Fibroblast of lung (primary cell): Measurements from ENCODE around the gene LRIT2. TPM values are rescaled to one million over a fixed set of nuclear protein-coding genes. Genes with fewer than 3 reads are reported as not detected.

Experiments used
- DNase-seq, 2 donors: peaks; one replicate each; pipeline versions ENCODE4 v3.0.0 to v3.0.0-alpha.2; 2010; ENCODE audit warnings: low read depth in 2 of 2
- H2AFZ ChIP-seq: 2 replicates; pipeline ENCODE4 v1.5.1; 2012; ENCODE audit warnings: low read length, control low read depth, inconsistent platforms
- H3K27ac ChIP-seq: 2 replicates; pipeline ENCODE4 v1.5.1; 2011; ENCODE audit warnings: low read length, control low read depth; ENCODE audit not compliant: insufficient read depth
- H3K27me3 ChIP-seq: 2 replicates; pipeline ENCODE4 v1.5.1; 2011; ENCODE audit warnings: mild to moderate bottlenecking, low read length; ENCODE audit not compliant: control insufficient read depth, insufficient read depth
- H3K36me3 ChIP-seq: 2 replicates; pipeline ENCODE4 v1.5.1; 2011; ENCODE audit warnings: low read length; ENCODE audit not compliant: control insufficient read depth, insufficient read depth
- H3K4me1 ChIP-seq: 2 replicates; pipeline ENCODE4 v1.5.1; 2011; ENCODE audit warnings: low read length; ENCODE audit not compliant: control insufficient read depth, insufficient read depth; ENCODE audit errors: extremely low read depth
- H3K4me2 ChIP-seq: 2 replicates; pipeline ENCODE4 v1.5.1; 2011; ENCODE audit warnings: low read length, control low read depth; ENCODE audit not compliant: insufficient read depth; ENCODE audit errors: extremely low read depth
- H3K4me3 ChIP-seq, 4 experiments: fragments of 200-600 bp in 1 of 4; sonication (generic) in 1 of 4; replicated peaks in 1 of 4; 2 replicates each; pipeline ENCODE4 v1.5.1; 2011 to 2016; ENCODE audit warnings: low read length in 4 of 4, low read depth in 3 of 4, mild to moderate bottlenecking in 3 of 4, control low read depth in 2 of 4, inconsistent platforms in 1 of 4, mixed read lengths in 1 of 4; ENCODE audit not compliant: insufficient read depth in 1 of 4; ENCODE audit errors: control extremely low read depth in 1 of 4
- H3K79me2 ChIP-seq: 2 replicates; pipeline ENCODE4 v1.5.1; 2012; ENCODE audit warnings: mild to moderate bottlenecking, low read length, inconsistent platforms; ENCODE audit not compliant: control insufficient read depth, insufficient read depth
- H3K9ac ChIP-seq: 2 replicates; pipeline ENCODE4 v1.5.1; 2011; ENCODE audit warnings: mild to moderate bottlenecking, low read length, control low read depth; ENCODE audit not compliant: insufficient read depth
- H3K9me3 ChIP-seq: 2 replicates; pipeline ENCODE4 v1.5.1; 2012; ENCODE audit warnings: low read depth, low read length; ENCODE audit not compliant: control insufficient read depth, insufficient read depth
- H4K20me1 ChIP-seq: 2 replicates; pipeline ENCODE4 v1.5.1; 2011; ENCODE audit warnings: low read length; ENCODE audit not compliant: control insufficient read depth, insufficient read depth; ENCODE audit errors: extremely low read depth
- CTCF ChIP-seq, 2 donors: IDR thresholded peaks in 1 of 2; conservative IDR thresholded peaks in 1 of 2; 1 replicate in 1 of 2; 2 replicates in 1 of 2; pipeline ENCODE4 v1.5.1; 2011 to 2012; ENCODE audit warnings: low read length in 2 of 2, control low read depth in 1 of 2, inconsistent platforms in 1 of 2, low read depth in 1 of 2, mild to moderate bottlenecking in 1 of 2
- EZH2 ChIP-seq: IDR thresholded peaks from 2 replicates; pipeline ENCODE4 v1.5.1; 2012; ENCODE audit warnings: low read length, control low read depth, mild to moderate bottlenecking; ENCODE audit errors: missing control alignments
- polyA plus RNA-seq, 2 donors: library from polyadenylated mRNA; depleted of rRNA in 1 of 2; stranded (reverse) in 1 of 2; unstranded in 1 of 2; fragments of >200 nt; gene quantifications; 2 replicates each; pipeline ENCODE4 v1.2.1, GENCODE V29; 2011 to 2012; ENCODE audit warnings: missing spikeins in 1 of 2
- total RNA-seq: library from RNA; depleted of rRNA; stranded (reverse); fragments of >200 nt; gene quantifications from 2 replicates; pipeline ENCODE4 v1.2.1, GENCODE V29; 2014

LRIT2 gene
- total and polyA plus RNA-seq, 2 donors (not counting 1 experiment from before 2014, with no cell fraction given) = not detected

- Histone ChIP-seq H3K4me3 (no peak overlapping the region), H3K27me3 (no peaks in the 10 kb centered on the region), H3K79me2 (no peaks in the 10 kb centered on the region), H3K9ac (no peak overlapping the region), H4K20me1 (no peaks in the 10 kb centered on the region), H3K9me3 (no peaks in the 10 kb centered on the region), H2AFZ (no peak overlapping the region), H3K4me1 (no peaks in the 10 kb centered on the region), H3K27ac (no peak overlapping the region), H3K36me3 (no peaks in the 10 kb centered on the region), H3K4me2 (no peak overlapping the region)
- TF ChIP-seq EZH2 = no peak
- TF ChIP-seq CTCF (conservative IDR thresholded peaks at IDR 0.05 in 1 of 2, IDR thresholded peaks at IDR 0.05 in 1 of 2; ENCODE audit: low read depth in 1 of 2, low read length in 2 of 2) = no peak
- DNase-seq = no peak
Observed at GRCh38 chr10:84221916-84222315, 3.4 kb downstream of the LRIT2 start.

- Histone ChIP-seq H2AFZ (no peak overlapping the region), H4K20me1 (no peaks in the 10 kb centered on the region), H3K27me3 (no peaks in the 10 kb centered on the region), H3K27ac (no peak overlapping the region), H3K4me3 (no peak overlapping the region), H3K4me1 (no peaks in the 10 kb centered on the region), H3K4me2 (no peak overlapping the region), H3K9ac (no peak overlapping the region), H3K79me2 (no peaks in the 10 kb centered on the region), H3K9me3 (no peaks in the 10 kb centered on the region), H3K36me3 (no peaks in the 10 kb centered on the region)
- DNase-seq = no peak
- TF ChIP-seq EZH2 = no peak
- TF ChIP-seq CTCF (conservative IDR thresholded peaks at IDR 0.05 in 1 of 2, IDR thresholded peaks at IDR 0.05 in 1 of 2; ENCODE audit: low read depth in 1 of 2, low read length in 2 of 2) = no peak
Observed at GRCh38 chr10:84217746-84218145, 7.6 kb downstream of the LRIT2 start.

- no peak overlapping the region for H2AFZ ChIP-seq
- H3K9me3 ChIP-seq = no peaks in the 10 kb centered on the region
- H3K4me3 ChIP-seq = no peak overlapping the region
- no peaks in the 10 kb centered on the region for H4K20me1 ChIP-seq
- H3K36me3 ChIP-seq = no peaks in the 10 kb centered on the region
- H3K9ac ChIP-seq = no peak overlapping the region
- H3K27me3 ChIP-seq = no peaks in the 10 kb centered on the region
- TF ChIP-seq EZH2 (no peak), CTCF (conservative IDR thresholded peaks at IDR 0.05 in 1 of 2, IDR thresholded peaks at IDR 0.05 in 1 of 2; ENCODE audit: low read depth in 1 of 2, low read length in 2 of 2) (no peak)
- no peaks in the 10 kb centered on the region for H3K4me1 ChIP-seq
- H3K27ac ChIP-seq = no peak overlapping the region
- H3K4me2 ChIP-seq = no peak overlapping the region
- no peaks in the 10 kb centered on the region for H3K79me2 ChIP-seq
- no peak for DNase-seq
Observed at GRCh38 chr10:84216834-84217233, 8.5 kb downstream of the LRIT2 start.
